Measurements from ENCODE around the gene HOXB6.

Gene HOXB6

GRCh38 chr17:48565022-48565554 lies 39.7 kb downstream of the HOXB6 start:
- no peak for DNase-seq

- no peak for DNase-seq
Measured at GRCh38 chr17:48564188-48565021, 40.4 kb downstream of the HOXB6 start.

GRCh38 chr17:48563867-48564187 lies 41.0 kb downstream of the HOXB6 start:
- no peak for DNase-seq

- DNase-seq = no peak
Measured at GRCh38 chr17:48563385-48563838, 41.4 kb downstream of the HOXB6 start.

- no peak for DNase-seq
Measured at GRCh38 chr17:48562934-48563333, 41.9 kb downstream of the HOXB6 start.

- no peak for DNase-seq
Measured at GRCh38 chr17:48561884-48562810, 42.6 kb downstream of the HOXB6 start.

- DNase-seq = no peak
Measured at GRCh38 chr17:48559840-48560817, 44.7 kb downstream of the HOXB6 start.

- DNase-seq = no peak
Measured at GRCh38 chr17:48559122-48559839, 45.5 kb downstream of the HOXB6 start.

- no peak for DNase-seq
Measured at GRCh38 chr17:48558831-48559121, 46.0 kb downstream of the HOXB6 start.

GRCh38 chr17:48558057-48558830 lies 46.5 kb downstream of the HOXB6 start:
- DNase-seq = no peak

- DNase-seq = no peak
Measured at GRCh38 chr17:48556576-48557401, 48.0 kb downstream of the HOXB6 start.

- DNase-seq = no peak
Measured at GRCh38 chr17:48556229-48556575, 48.6 kb downstream of the HOXB6 start.

- DNase-seq = no peak
Measured at GRCh38 chr17:48555258-48556228, 49.2 kb downstream of the HOXB6 start.

- no peak for DNase-seq
Measured at GRCh38 chr17:48554412-48555257, 50.2 kb downstream of the HOXB6 start.

- DNase-seq = no peak
Measured at GRCh38 chr17:48553826-48554225, 51.0 kb downstream of the HOXB6 start.

GRCh38 chr17:48553190-48553547 lies 51.6 kb downstream of the HOXB6 start:
- DNase-seq = no peak

GRCh38 chr17:48552466-48553189 lies 52.2 kb downstream of the HOXB6 start:
- no peak for DNase-seq

Measured in CD4-positive, alpha-beta T cell treated with Interferon gamma for 1 hour (primary cell).